Measurements from ENCODE around the gene PREP.
A peak's percentile ranks its signal among the peaks of the same experiment; 100 is the strongest.

PREP gene

DNA sequence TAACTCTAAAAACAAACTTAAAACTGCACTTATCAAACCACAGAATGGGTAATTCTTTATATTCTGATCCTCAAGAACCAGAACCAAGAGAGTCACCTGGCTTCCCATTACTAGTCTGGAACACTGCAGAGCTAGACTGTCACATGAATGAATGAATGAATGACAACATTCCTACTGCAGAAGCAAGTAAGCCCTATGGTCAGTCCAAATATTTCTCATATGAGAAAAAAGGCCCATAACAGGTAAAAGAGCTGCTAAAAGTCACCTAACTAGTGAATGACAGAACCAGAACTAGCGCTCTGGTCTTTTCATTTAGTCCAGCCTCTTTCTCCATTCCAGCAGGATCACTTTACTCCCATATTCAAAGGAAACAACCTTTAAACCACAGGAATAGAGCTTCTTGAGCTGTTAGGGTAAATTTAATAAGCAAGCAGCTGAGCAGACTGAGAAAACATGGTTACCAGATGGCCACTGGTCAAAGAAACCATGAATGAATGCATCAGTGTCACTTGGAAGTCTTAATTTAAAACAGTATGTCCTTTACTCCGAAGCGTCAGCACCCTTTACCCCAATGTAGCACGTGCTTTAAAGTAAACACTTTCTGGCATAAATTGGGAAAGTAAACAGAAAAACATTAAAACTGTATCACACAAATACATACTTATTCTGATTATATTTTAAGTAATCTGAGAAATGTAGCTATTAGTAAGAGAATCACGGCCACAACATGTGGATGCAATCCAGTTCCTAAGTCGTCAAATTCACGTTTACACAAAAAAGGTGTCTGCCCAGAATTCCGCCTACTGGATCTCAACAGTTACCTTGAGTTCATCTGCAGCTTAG lies 1.4 kb downstream of the PREP start:
- Histone ChIP-seq H3K4me1 (peaks cover 35 to 51% (median 48%) of the 10 kb centered on the region in 10 experiments), H3K9me3 (replicated peaks in 1 of 11) (no peaks in the 10 kb centered on the region), H3K9ac (peak overlapping the region; percentile 85 to 95 (median 92); a peak in 21 of 22 replicates), H3K4me2 (peak overlapping the region; percentile 86 to 98 (median 93)), H4K20me1 (peaks cover 29 to 59% (median 44%) of the 10 kb centered on the region in 11 experiments; a peak in 20 of 22 replicates), H3K27ac (peak overlapping the region in 8 of 11 experiments; percentile 78 to 92 (median 90); a peak in 11 of 22 replicates), H3K4me3 (peak overlapping the region; percentile 86 to 97 (median 92)), H3K27me3 (no peaks in the 10 kb centered on the region), H3K36me3 (peaks cover 8 to 16% (median 14%) of the 10 kb centered on the region in 11 experiments; a peak in 21 of 22 replicates)
- TF ChIP-seq Cebpa-rat (IDR thresholded peaks at IDR 0.05) = no peak

DNA sequence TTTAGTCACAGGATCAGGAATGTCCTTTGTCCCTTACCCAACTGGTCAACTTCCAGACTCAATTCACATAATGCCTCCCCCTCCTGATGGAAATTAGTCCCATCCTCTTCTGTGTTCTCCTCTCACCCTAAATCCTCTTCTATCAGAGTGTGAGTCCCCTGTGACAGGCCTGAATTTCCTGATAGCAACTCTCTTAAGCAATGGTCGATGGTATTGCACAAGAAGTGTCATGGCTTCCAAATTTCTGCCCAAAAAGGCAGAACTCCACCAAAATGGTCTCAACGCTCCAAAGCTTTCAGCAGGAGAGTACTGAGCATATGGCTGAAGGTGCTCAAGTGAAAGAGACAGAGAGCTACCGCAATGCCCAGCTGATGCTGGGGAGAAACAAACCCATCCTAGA lies 2.4 kb downstream of the PREP start:
- no peak overlapping the region for H3K4me3 ChIP-seq
- H3K27ac ChIP-seq = peak overlapping the region in 2 of 11 experiments; percentile 17 to 30; a peak in 4 of 22 replicates
- no peak overlapping the region for H3K9ac ChIP-seq
- peaks cover 29 to 64% (median 46%) of the 10 kb centered on the region in 11 experiments; a peak in 20 of 22 replicates for H4K20me1 ChIP-seq
- peaks cover 35 to 51% (median 48%) of the 10 kb centered on the region in 10 experiments for H3K4me1 ChIP-seq
- TF ChIP-seq Cebpa-rat (IDR thresholded peaks at IDR 0.05) = peak in 10 of 11 experiments; percentile 20 to 88 (median 57); a peak in 13 of 22 replicates
- peak overlapping the region; percentile 86 to 98 (median 93) for H3K4me2 ChIP-seq
- H3K9me3 ChIP-seq (replicated peaks in 1 of 11) = no peaks in the 10 kb centered on the region
- no peaks in the 10 kb centered on the region for H3K27me3 ChIP-seq
- peaks cover 18 to 26% (median 23%) of the 10 kb centered on the region in 11 experiments for H3K36me3 ChIP-seq

DNA sequence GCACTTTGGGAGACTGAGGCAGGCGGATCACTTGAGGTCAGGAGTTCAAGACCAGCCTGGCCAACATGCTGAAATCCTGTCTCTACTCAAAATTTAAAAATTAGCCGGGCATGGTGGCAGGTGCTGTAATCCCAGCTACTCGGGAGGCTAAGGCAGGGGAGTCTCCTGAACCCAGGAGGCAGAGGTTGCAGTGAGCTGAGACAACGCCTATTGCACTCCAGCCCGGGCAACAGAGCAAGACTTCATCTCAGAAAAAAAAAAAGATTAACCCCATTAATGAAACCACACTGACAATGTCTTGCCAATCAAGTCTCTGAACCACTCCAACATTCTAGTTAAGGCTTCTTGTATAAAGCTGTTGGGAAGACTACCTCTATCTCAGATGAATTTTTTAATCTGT lies 4.0 kb downstream of the PREP start:
- Histone ChIP-seq H3K4me3 (no peak overlapping the region), H3K27ac (no peak overlapping the region), H3K4me2 (peak overlapping the region in 7 of 11 experiments; percentile 3 to 94 (median 8); a peak in 4 of 22 replicates), H3K36me3 (peaks cover 29 to 40% (median 35%) of the 10 kb centered on the region in 11 experiments), H3K9ac (no peak overlapping the region), H3K27me3 (no peaks in the 10 kb centered on the region), H3K4me1 (peaks cover 31 to 47% (median 42%) of the 10 kb centered on the region in 10 experiments), H3K9me3 (replicated peaks in 1 of 11) (no peaks in the 10 kb centered on the region), H4K20me1 (peaks cover 29 to 74% (median 46%) of the 10 kb centered on the region in 11 experiments; a peak in 20 of 22 replicates)
- TF ChIP-seq Cebpa-rat (IDR thresholded peaks at IDR 0.05) = no peak

DNA sequence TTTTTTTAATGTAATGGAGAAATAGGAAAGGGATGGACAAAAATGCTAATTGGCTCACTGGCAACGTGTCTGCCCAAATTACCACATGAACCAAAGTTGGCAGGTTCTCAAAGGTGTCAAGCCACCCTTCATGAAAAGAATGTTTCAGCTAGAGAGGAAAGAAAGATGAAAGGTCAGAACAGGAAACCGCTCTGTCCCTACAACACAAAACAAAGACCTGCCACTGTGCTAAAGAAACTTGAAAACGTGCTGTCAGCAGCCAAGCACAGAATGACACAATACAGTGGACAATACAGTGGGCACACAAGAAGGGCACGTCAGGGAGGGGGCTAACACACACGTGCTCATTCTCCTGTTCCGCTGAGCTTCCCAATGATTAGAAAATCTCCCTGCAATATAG lies 4.9 kb downstream of the PREP start:
- Histone ChIP-seq H3K36me3 (peaks cover 33 to 49% (median 43%) of the 10 kb centered on the region in 11 experiments), H3K4me1 (peaks cover 28 to 43% (median 39%) of the 10 kb centered on the region in 10 experiments), H3K4me3 (no peak overlapping the region), H3K27ac (no peak overlapping the region), H3K27me3 (no peaks in the 10 kb centered on the region), H3K4me2 (peak overlapping the region in 3 of 11 experiments; percentile 13 to 43 (median 20); a peak in 4 of 22 replicates), H3K9ac (peak overlapping the region in 1 of 11 experiments; percentile 44; a peak in 1 of 22 replicates), H3K9me3 (replicated peaks in 1 of 11) (no peaks in the 10 kb centered on the region), H4K20me1 (peaks cover 29 to 74% (median 46%) of the 10 kb centered on the region in 11 experiments; a peak in 20 of 22 replicates)
- TF ChIP-seq Cebpa-rat (IDR thresholded peaks at IDR 0.05) = no peak

DNA sequence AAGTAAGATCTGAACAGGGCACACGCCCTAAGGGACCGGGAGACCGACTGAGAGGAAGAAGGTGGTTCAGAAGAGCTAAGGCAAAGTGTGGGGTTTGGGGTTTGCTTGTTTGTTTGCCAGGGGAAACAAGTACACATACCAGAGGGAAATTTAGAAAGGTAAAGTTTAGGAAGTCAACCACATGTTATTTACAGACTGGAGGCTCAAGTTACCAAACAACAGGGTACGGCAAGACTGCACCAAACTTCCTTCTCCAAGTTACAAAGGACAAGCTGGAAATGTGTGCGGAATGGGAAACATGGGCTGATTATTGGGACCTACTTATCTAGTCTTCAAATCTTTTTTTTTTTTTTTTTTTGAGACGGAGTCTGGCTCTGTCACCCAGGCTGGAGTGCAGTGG lies 11.2 kb downstream of the PREP start:
- Histone ChIP-seq H4K20me1 (peaks cover 0 to 66% (median 14%) of the 10 kb centered on the region in 11 experiments; a peak in 13 of 22 replicates), H3K4me3 (no peak overlapping the region), H3K9me3 (replicated peaks in 1 of 11) (no peaks in the 10 kb centered on the region), H3K27ac (no peak overlapping the region), H3K36me3 (peaks cover 64 to 100% (median 91%) of the 10 kb centered on the region in 11 experiments), H3K4me1 (0 out of 20 replicates have a peak, but pooled peaks cover 0 to 7% (median 0%) of the 10 kb centered on the region in 10 experiments), H3K27me3 (no peaks in the 10 kb centered on the region), H3K9ac (no peak overlapping the region), H3K4me2 (no peak overlapping the region)
- no peak for TF ChIP-seq Cebpa-rat (IDR thresholded peaks at IDR 0.05)

DNA sequence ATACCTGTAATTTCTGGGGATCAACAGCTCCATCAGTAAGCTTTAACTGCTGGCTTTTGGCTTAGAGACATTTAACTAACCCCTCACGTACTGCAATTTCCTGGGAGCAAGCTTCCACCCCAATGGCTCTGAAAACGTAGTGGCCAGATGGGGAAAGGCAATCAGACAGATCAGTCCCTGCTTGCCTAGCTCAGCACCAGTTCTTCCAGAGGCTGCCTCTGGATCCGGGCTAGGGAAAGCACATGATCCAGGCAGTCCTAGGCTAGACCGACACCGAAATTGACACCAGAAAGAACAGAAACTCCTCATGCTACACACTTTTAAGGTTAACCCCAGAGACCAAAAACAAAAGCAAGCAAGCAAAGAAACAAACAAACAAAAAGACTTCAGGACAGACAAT lies 13.3 kb downstream of the PREP start:
- Histone ChIP-seq H4K20me1 (peaks cover 0 to 67% (median 17%) of the 10 kb centered on the region in 11 experiments; a peak in 14 of 22 replicates), H3K9me3 (replicated peaks in 1 of 11) (no peaks in the 10 kb centered on the region), H3K9ac (no peak overlapping the region), H3K4me1 (0 out of 20 replicates have a peak, but pooled peaks cover 0 to 7% (median 0%) of the 10 kb centered on the region in 10 experiments), H3K36me3 (peaks cover 56 to 100% (median 87%) of the 10 kb centered on the region in 11 experiments), H3K4me3 (no peak overlapping the region), H3K27ac (no peak overlapping the region), H3K4me2 (no peak overlapping the region), H3K27me3 (no peaks in the 10 kb centered on the region)
- no peak for TF ChIP-seq Cebpa-rat (IDR thresholded peaks at IDR 0.05)

DNA sequence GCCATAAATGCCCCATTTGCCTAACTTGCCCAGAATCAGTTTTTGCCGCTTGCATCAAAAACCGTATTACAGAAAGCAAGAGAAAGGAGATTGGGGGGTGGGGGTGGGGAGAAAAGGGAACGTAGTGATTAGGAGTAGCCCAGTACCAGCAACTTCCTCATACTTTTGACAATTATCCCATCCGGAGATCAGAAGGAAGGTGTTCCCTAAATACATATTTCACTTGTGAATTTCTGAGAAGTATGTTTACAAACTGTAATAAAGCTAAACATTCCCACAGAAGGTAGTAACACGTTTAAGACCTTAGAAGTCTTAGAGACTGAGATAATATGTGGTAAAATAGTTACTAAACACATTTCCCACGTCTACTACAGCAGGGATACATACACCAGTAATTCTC lies 14.5 kb downstream of the PREP start:
- Histone ChIP-seq H3K9ac (no peak overlapping the region), H3K9me3 (replicated peaks in 1 of 11) (no peaks in the 10 kb centered on the region), H3K27me3 (no peaks in the 10 kb centered on the region), H3K36me3 (peaks cover 61 to 100% (median 93%) of the 10 kb centered on the region in 11 experiments), H3K4me3 (no peak overlapping the region), H3K27ac (no peak overlapping the region), H4K20me1 (peaks cover 6 to 76% (median 21%) of the 10 kb centered on the region in 11 experiments; a peak in 15 of 22 replicates), H3K4me1 (peaks cover 0 to 7% (median 3%) of the 10 kb centered on the region in 10 experiments; a peak in 3 of 20 replicates), H3K4me2 (peak overlapping the region in 1 of 11 experiments; percentile 12; a peak in 1 of 22 replicates)
- no peak for TF ChIP-seq Cebpa-rat (IDR thresholded peaks at IDR 0.05)

DNA sequence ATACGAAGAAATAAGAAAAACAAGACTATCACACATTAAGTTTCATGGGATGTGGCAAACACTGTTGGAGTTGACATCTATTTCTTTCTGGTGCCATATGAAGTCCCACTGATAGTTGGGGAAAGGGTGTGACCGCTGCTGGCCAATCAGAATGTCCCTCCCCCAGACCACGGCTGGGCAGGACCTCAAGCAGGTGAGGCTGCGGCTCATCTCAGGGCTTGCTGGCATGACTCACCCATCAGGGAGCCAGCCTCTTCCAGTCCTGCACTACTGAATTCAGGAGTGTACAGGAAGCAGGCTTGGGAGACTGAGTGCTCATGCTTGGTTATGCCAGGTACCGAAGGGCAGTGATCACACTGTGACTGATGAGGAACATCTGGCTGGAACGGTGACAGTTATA lies 18.9 kb downstream of the PREP start:
- Histone ChIP-seq H3K9ac (no peak overlapping the region), H3K4me2 (no peak overlapping the region), H4K20me1 (peaks cover 17 to 86% (median 42%) of the 10 kb centered on the region in 11 experiments; a peak in 18 of 22 replicates), H3K9me3 (replicated peaks in 1 of 11) (no peaks in the 10 kb centered on the region), H3K4me1 (peaks cover 0 to 23% (median 5%) of the 10 kb centered on the region in 10 experiments; a peak in 9 of 20 replicates), H3K4me3 (no peak overlapping the region), H3K27ac (no peak overlapping the region), H3K27me3 (no peaks in the 10 kb centered on the region), H3K36me3 (peaks cover 48 to 82% (median 72%) of the 10 kb centered on the region in 11 experiments)
- TF ChIP-seq Cebpa-rat (IDR thresholded peaks at IDR 0.05) = no peak

DNA sequence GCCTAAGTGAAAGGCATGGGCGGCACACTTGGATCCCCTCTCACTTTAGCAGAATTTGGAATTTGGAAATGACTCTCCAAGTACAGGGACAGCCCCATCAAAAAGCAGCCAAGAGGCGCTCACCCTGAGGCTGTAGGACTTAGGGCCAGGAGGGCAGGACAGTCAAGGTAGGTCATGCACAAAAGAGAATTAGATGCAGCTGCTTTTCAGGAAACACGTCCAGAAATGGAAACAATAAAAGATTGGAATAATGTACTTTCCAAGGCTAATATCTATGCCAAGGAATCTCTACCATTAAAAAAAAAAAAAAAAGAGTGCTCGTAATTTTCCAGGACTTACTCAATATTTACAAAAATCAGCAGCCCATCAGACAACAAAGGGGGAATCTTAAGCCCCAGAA lies 19.9 kb downstream of the PREP start:
- Histone ChIP-seq H3K27ac (no peak overlapping the region), H3K4me1 (peaks cover 0 to 18% (median 5%) of the 10 kb centered on the region in 10 experiments; a peak in 9 of 20 replicates), H4K20me1 (peaks cover 22 to 86% (median 46%) of the 10 kb centered on the region in 11 experiments; a peak in 19 of 22 replicates), H3K4me3 (no peak overlapping the region), H3K36me3 (peaks cover 46 to 81% (median 62%) of the 10 kb centered on the region in 11 experiments), H3K27me3 (no peaks in the 10 kb centered on the region), H3K9ac (no peak overlapping the region), H3K9me3 (replicated peaks in 1 of 11) (no peaks in the 10 kb centered on the region), H3K4me2 (0 out of 22 replicates have a peak overlapping the region, but pooled peaks of 1 of the 11 experiments have one; percentile 14)
- no peak for TF ChIP-seq Cebpa-rat (IDR thresholded peaks at IDR 0.05)

Data from BLaER1 treated with 17β-estradiol and CSF1 and Interleukin-3, amounts not matched to agents 10 nM and 100 nM (cell line).